Astrocyte (in vitro differentiated cells and primary cell): Measurements from ENCODE around the gene ATOSA. TPM values are rescaled to one million over a fixed set of nuclear protein-coding genes. Genes with fewer than 3 reads are reported as not detected.

Source experiments
- DNase-seq: peaks from one replicate; pipeline ENCODE4 v3.0.0-alpha.2; 2010; ENCODE audit warnings: low read depth
- FAIRE-seq: peaks from 2 replicates; lab custom pipeline; 2011; peaks lifted over from hg19 to GRCh38; lab: Jason Lieb, UNC
- H2AFZ ChIP-seq: 2 replicates; pipeline ENCODE4 v1.6.0; 2012; ENCODE audit warnings: low read depth, low read length, inconsistent platforms
- H3K27ac ChIP-seq: 2 replicates; pipeline ENCODE4 v1.5.1; 2011; ENCODE audit warnings: low read depth, low read length, inconsistent platforms
- H3K27me3 ChIP-seq: 2 replicates; pipeline ENCODE4 v1.6.0; 2011; ENCODE audit warnings: low read length, inconsistent platforms; ENCODE audit not compliant: insufficient read depth
- H3K36me3 ChIP-seq: 2 replicates; pipeline ENCODE4 v1.5.1; 2011; ENCODE audit warnings: low read length, inconsistent platforms; ENCODE audit not compliant: insufficient read depth
- H3K4me1 ChIP-seq: 2 replicates; pipeline ENCODE4 v1.5.1; 2011; ENCODE audit warnings: low read length, inconsistent platforms; ENCODE audit not compliant: insufficient read depth
- H3K4me2 ChIP-seq: 2 replicates; pipeline ENCODE4 v1.6.0; 2012; ENCODE audit warnings: low read length, inconsistent platforms
- H3K4me3 ChIP-seq: 2 replicates; pipeline ENCODE4 v1.5.1; 2011; ENCODE audit warnings: low read depth, mild to moderate bottlenecking, low read length, inconsistent platforms; ENCODE audit not compliant: insufficient read depth
- H3K79me2 ChIP-seq: 2 replicates; pipeline ENCODE4 v1.6.0; 2012; ENCODE audit warnings: mild to moderate bottlenecking, low read length, inconsistent platforms; ENCODE audit not compliant: insufficient read depth
- H3K9ac ChIP-seq: 2 replicates; pipeline ENCODE4 v1.6.0; 2012; ENCODE audit warnings: mild to moderate bottlenecking, low read length, inconsistent platforms
- H3K9me3 ChIP-seq: 2 replicates; pipeline ENCODE4 v1.5.1; 2012; ENCODE audit warnings: low read depth, mild to moderate bottlenecking, low read length, inconsistent platforms; ENCODE audit not compliant: insufficient read depth
- H4K20me1 ChIP-seq: 2 replicates; pipeline ENCODE4 v1.6.0; 2012; ENCODE audit warnings: low read length, inconsistent platforms; ENCODE audit not compliant: insufficient read depth
- H3K27ac Mint-ChIP-seq: one replicate; pipeline ENCODE4 v1.8.0; 2021; ENCODE audit warnings: mild to moderate bottlenecking, mixed read lengths; ENCODE audit not compliant: unreplicated experiment
- H3K27me3 Mint-ChIP-seq: one replicate; pipeline ENCODE4 v1.8.0; 2021; ENCODE audit warnings: low read depth, mixed read lengths; ENCODE audit not compliant: unreplicated experiment
- H3K36me3 Mint-ChIP-seq: one replicate; pipeline ENCODE4 v1.8.0; 2021; ENCODE audit warnings: low read depth, mixed read lengths; ENCODE audit not compliant: unreplicated experiment
- H3K4me1 Mint-ChIP-seq: one replicate; pipeline ENCODE4 v1.8.0; 2021; ENCODE audit warnings: low read depth, mixed read lengths; ENCODE audit not compliant: unreplicated experiment
- H3K4me3 Mint-ChIP-seq: one replicate; pipeline ENCODE4 v1.8.0; 2021; ENCODE audit warnings: mild to moderate bottlenecking, moderate library complexity, mixed read lengths; ENCODE audit not compliant: unreplicated experiment
- H3K9me3 Mint-ChIP-seq: one replicate; pipeline ENCODE4 v1.8.0; 2021; ENCODE audit warnings: mild to moderate bottlenecking, mixed read lengths; ENCODE audit not compliant: unreplicated experiment
- EZH2 ChIP-seq: IDR thresholded peaks from 2 replicates; pipeline ENCODE4 v1.6.1; 2012; ENCODE audit warnings: mild to moderate bottlenecking, low read length, inconsistent platforms; ENCODE audit not compliant: insufficient read depth
- total RNA-seq: library from RNA; stranded (reverse); gene quantifications from 2 replicates; pipeline ENCODE4 v1.2.1, GENCODE V29; 2021
- TF ChIP-seq, protein P1 (sequence below): IDR thresholded peaks from 2 replicates; pipeline ENCODE4 v1.5.1; 2011; ENCODE audit warnings: low read depth, mild to moderate bottlenecking, inconsistent platforms, low read length, moderate library complexity; ENCODE audit not compliant: insufficient read depth

ATOSA gene
- total RNA-seq, 1 donor from 2014 or later, result 33.8 TPM

DNA sequence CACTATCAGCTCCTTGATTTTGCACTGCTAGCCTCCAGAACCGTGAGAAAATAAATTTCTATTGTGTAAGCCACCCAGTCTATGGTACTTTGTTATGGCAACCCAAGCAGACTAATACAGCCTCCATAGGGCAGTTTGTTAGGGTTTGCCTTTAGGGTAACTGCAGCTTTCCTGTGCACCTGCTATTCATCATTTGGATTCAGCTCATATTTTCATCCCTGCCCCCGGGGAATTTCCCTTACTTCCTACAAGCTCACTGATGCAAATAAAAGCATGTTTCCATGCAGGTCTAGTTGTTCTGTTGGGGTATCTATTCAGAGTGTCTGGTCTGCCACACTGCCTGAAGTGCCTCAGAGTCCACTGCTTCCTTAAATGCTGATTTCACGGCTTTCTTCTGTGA, 48.6 kb upstream of the ATOSA start:
- no peaks in the 10 kb centered on the region for H3K79me2 ChIP-seq
- H3K36me3 ChIP-seq, result no peaks in the 10 kb centered on the region
- no peaks in the 10 kb centered on the region for H4K20me1 ChIP-seq
- Mint-ChIP-seq H3K36me3 (no peaks in the 10 kb centered on the region), H3K9me3 (no peaks in the 10 kb centered on the region), H3K27me3 (no peaks in the 10 kb centered on the region), H3K4me3 (no peak overlapping the region), H3K4me1 (peaks cover 2% of the 10 kb centered on the region), H3K27ac (no peak overlapping the region)
- TF ChIP-seq, protein P1, sequence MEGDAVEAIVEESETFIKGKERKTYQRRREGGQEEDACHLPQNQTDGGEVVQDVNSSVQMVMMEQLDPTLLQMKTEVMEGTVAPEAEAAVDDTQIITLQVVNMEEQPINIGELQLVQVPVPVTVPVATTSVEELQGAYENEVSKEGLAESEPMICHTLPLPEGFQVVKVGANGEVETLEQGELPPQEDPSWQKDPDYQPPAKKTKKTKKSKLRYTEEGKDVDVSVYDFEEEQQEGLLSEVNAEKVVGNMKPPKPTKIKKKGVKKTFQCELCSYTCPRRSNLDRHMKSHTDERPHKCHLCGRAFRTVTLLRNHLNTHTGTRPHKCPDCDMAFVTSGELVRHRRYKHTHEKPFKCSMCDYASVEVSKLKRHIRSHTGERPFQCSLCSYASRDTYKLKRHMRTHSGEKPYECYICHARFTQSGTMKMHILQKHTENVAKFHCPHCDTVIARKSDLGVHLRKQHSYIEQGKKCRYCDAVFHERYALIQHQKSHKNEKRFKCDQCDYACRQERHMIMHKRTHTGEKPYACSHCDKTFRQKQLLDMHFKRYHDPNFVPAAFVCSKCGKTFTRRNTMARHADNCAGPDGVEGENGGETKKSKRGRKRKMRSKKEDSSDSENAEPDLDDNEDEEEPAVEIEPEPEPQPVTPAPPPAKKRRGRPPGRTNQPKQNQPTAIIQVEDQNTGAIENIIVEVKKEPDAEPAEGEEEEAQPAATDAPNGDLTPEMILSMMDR, result no peak
- no peaks in the 10 kb centered on the region for H3K9me3 ChIP-seq
- no peak for FAIRE-seq
- no peak overlapping the region for H2AFZ ChIP-seq
- no peak overlapping the region for H3K4me2 ChIP-seq
- H3K27me3 ChIP-seq, result no peaks in the 10 kb centered on the region
- no peak overlapping the region for H3K27ac ChIP-seq
- no peak overlapping the region for H3K4me3 ChIP-seq
- no peak for DNase-seq
- H3K9ac ChIP-seq, result no peak overlapping the region
- peaks cover 6% of the 10 kb centered on the region for H3K4me1 ChIP-seq

DNA sequence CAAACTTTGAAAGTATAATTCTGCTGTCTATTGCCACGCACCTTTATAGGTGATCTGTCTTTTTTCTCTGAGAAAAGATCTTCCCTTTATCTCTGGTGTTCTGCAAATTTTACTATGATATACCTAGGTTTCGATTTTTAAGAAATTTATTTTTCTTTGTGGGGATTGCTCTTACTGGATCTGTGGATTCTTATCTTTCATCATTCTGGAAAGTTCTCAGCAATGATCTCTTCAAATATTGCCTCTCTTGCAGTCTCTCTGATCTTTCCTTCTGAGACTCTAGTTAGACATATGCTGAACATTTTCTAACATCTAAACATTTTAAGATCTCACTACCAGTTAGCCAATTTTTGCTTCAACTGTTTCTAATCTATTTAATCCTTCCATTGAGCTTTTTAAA, 47.0 kb upstream of the ATOSA start:
- Mint-ChIP-seq H3K36me3 (no peaks in the 10 kb centered on the region), H3K4me3 (no peak overlapping the region), H3K27ac (no peak overlapping the region), H3K9me3 (no peaks in the 10 kb centered on the region), H3K27me3 (no peaks in the 10 kb centered on the region), H3K4me1 (peaks cover 2% of the 10 kb centered on the region)
- Histone ChIP-seq H3K4me1 (peaks cover 6% of the 10 kb centered on the region), H3K36me3 (no peaks in the 10 kb centered on the region), H3K4me3 (no peak overlapping the region), H2AFZ (no peak overlapping the region), H3K9ac (no peak overlapping the region), H3K4me2 (no peak overlapping the region), H3K79me2 (no peaks in the 10 kb centered on the region), H3K9me3 (no peaks in the 10 kb centered on the region), H3K27ac (no peak overlapping the region), H3K27me3 (no peaks in the 10 kb centered on the region), H4K20me1 (no peaks in the 10 kb centered on the region)
- no peak for FAIRE-seq
- no peak for TF ChIP-seq EZH2
- TF ChIP-seq, protein P1, result no peak
- no peak for DNase-seq

DNA sequence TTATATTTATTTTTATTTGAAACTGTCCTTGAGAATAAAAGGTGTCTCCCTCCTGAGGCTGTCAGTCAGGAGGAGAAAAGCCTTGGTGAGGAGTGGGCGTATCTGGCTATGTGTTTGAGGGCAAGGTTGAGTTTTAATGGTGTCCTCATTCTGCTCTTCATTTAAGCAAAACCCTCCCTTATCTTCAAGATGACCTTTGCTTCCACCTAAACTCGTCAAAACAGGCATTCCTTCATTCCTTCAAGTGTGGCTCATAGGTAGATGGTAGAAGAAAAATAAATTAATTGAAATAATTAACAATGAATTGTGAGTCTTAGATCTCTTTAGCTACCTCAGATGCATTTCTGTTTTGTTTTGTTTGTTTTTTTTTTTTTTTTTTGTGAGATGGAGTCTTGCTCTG, 39.4 kb upstream of the ATOSA start:
- H2AFZ ChIP-seq, result no peak overlapping the region

More for the DNA sequence above, 39.4 kb upstream of the ATOSA start:
- no peak for TF ChIP-seq EZH2
- TF ChIP-seq, protein P1, result no peak
- H4K20me1 ChIP-seq, result no peaks in the 10 kb centered on the region
- no peak overlapping the region for H3K27ac ChIP-seq
- FAIRE-seq (no peak), DNase-seq (no peak)
- no peaks in the 10 kb centered on the region for H3K9me3 ChIP-seq
- Mint-ChIP-seq H3K36me3 (no peaks in the 10 kb centered on the region), H3K27me3 (no peaks in the 10 kb centered on the region), H3K4me3 (no peak overlapping the region), H3K4me1 (no peaks in the 10 kb centered on the region), H3K9me3 (no peaks in the 10 kb centered on the region), H3K27ac (no peak overlapping the region)
- no peak overlapping the region for H3K4me2 ChIP-seq
- no peaks in the 10 kb centered on the region for H3K4me1 ChIP-seq
- H3K9ac ChIP-seq, result no peak overlapping the region
- no peak overlapping the region for H3K4me3 ChIP-seq
- H3K27me3 ChIP-seq, result no peaks in the 10 kb centered on the region
- no peaks in the 10 kb centered on the region for H3K79me2 ChIP-seq
- no peaks in the 10 kb centered on the region for H3K36me3 ChIP-seq
